Heart left ventricle (tissue), 13 donors: ENCODE measurements around the gene RAB11B.

Source experiments
- POLR2A ChIP-seq, 2 donors: fragments of 450-650 bp; IDR thresholded peaks; one replicate each; pipeline ENCODE4 v1.6.1; 2017; ENCODE audit warnings: antibody characterized with exemption in 2 of 2, mild to moderate bottlenecking in 2 of 2, moderate library complexity in 2 of 2
- TF ChIP-seq, protein P1 (sequence below), 12 donors: fragments of 200-600 bp; sonication (generic) in 4 of 12; IDR thresholded peaks; one replicate each; pipeline versions ENCODE4 v1.5.0 to v1.8.0; 2018 to 2022; ENCODE audit warnings: antibody characterized with exemption in 12 of 12, mild to moderate bottlenecking in 5 of 12
- donor health status: ischemic (EF 13 %, LVEDD 7.1; RV severe dilation, severe dysfunction).
- donor health status: DM: no; HTN: yes; CAD: no.
- donor health status: DM: no; HTN: no; CAD: no.
- donor health status: ischemic (EF 25% LVEDD 6.9; RV normal size, moderate dysfunction).
- donor health status: ischemic (EF 25% LVEDD 5.7; RV mildly dilated, moderate dysfunction).
- donor health status: ischemic (EF 35%, LVEDD 5.7; RV mildly dilated, moderate dysfunction).
- donor health status: nonischemic (EF 11% LVEDD 7.7; RV severe dilation, severe dysfunction).
- donor health status: DM: yes; HTN: yes; CAD: no.
- donor health status: PGD.
- donor health status: ischemic (EF 29% LVEDD 5.4; RV normal size, mild dysfunction).
- donor health status: nonischemic (EF 23%, LVEDD 6.1; RV moderate dilation, normal function).

DNA sequence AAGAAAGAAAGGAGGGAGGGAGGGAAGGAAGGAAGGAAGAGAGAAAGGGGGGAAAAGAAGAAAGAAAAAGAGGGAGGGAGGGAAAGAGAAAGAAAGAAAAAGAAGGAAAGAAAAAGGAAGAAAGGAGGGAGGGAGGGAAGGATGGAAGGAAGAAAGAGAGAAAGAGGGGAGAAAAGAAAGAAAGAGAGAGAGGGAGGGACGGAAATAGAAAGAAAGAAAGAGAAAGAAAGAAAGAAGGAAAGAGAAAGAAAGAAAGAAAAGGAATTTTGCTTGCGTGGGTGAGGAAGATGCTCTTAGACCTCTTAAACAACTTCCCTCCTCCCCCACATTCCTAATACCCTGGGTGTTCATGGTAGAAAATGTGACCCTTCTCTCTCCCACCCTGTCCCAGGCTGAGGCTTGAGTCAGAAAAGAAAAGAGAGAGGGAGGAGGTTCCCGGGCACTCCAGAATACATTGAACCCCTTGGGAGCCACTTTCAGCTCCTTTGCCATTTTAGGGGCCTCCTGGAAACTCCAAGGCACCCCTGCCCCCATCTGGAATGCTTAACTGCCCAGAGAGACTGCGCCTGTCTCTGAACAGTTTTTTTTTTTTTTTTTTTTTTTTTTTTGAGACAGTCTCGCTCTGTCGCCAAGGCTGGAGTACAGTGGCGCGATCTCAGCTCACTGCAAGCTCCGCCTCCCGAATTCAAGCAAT, 37.9 kb upstream of the RAB11B start:
- TF ChIP-seq POLR2A (IDR thresholded peaks at IDR 0.05) = no peak
- TF ChIP-seq, protein P1, sequence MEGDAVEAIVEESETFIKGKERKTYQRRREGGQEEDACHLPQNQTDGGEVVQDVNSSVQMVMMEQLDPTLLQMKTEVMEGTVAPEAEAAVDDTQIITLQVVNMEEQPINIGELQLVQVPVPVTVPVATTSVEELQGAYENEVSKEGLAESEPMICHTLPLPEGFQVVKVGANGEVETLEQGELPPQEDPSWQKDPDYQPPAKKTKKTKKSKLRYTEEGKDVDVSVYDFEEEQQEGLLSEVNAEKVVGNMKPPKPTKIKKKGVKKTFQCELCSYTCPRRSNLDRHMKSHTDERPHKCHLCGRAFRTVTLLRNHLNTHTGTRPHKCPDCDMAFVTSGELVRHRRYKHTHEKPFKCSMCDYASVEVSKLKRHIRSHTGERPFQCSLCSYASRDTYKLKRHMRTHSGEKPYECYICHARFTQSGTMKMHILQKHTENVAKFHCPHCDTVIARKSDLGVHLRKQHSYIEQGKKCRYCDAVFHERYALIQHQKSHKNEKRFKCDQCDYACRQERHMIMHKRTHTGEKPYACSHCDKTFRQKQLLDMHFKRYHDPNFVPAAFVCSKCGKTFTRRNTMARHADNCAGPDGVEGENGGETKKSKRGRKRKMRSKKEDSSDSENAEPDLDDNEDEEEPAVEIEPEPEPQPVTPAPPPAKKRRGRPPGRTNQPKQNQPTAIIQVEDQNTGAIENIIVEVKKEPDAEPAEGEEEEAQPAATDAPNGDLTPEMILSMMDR (IDR thresholded peaks at IDR 0.05) = no peak
